Neural cell (in vitro differentiated cells): Measurements from ENCODE around the gene ALK. TPM values are rescaled to one million over a fixed set of nuclear protein-coding genes. Genes with fewer than 3 reads are reported as not detected.

Experiments
- H2AFZ ChIP-seq: fragments of 200-600, 300-800 bp; sonication (generic), shearing (Covaris generic); 2 replicates; pipeline ENCODE4 v1.6.0; 2014; ENCODE audit warnings: low read depth, mild to moderate bottlenecking, antibody characterized with exemption, low read length, moderate library complexity
- H3F3A ChIP-seq: fragments of 200-600 bp; shearing (Covaris generic); 2 replicates; pipeline ENCODE4 v1.6.1; 2016; ENCODE audit warnings: mild to moderate bottlenecking, moderate library complexity, mixed read lengths, antibody characterized with exemption, low read length; ENCODE audit not compliant: insufficient read depth, poor library complexity, severe bottlenecking
- H3K27ac ChIP-seq: fragments of 200-600, 300-800 bp; sonication (generic), shearing (Covaris generic); 2 replicates; pipeline ENCODE4 v1.5.1; 2014; ENCODE audit warnings: mild to moderate bottlenecking, low read length, moderate library complexity
- H3K27me3 ChIP-seq: fragments of 300-800, 200-600 bp; sonication (generic), shearing (Covaris generic); 2 replicates; pipeline ENCODE4 v1.6.0; 2014; ENCODE audit warnings: mild to moderate bottlenecking, low read depth, low read length, moderate library complexity; ENCODE audit not compliant: insufficient read depth
- H3K36me3 ChIP-seq: fragments of 300-800, 200-600 bp; sonication (generic), shearing (Covaris generic); 2 replicates; pipeline ENCODE4 v1.5.1; 2014; ENCODE audit warnings: mild to moderate bottlenecking, antibody characterized with exemption, low read length, moderate library complexity; ENCODE audit not compliant: insufficient read depth
- H3K4me2 ChIP-seq: fragments of 300-800, 200-600 bp; sonication (generic), shearing (Covaris generic); 2 replicates; pipeline ENCODE4 v1.6.0; 2014; ENCODE audit warnings: mild to moderate bottlenecking, low read length
- H3K4me3 ChIP-seq: fragments of 300-800, 200-600 bp; sonication (generic), shearing (Covaris generic); 2 replicates; pipeline ENCODE4 v1.5.1; 2014; ENCODE audit warnings: mild to moderate bottlenecking, low read length, moderate library complexity
- H3K79me2 ChIP-seq: fragments of 200-600 bp; shearing (Covaris generic); replicated peaks from 2 replicates; pipeline ENCODE4 v1.6.0; 2014; ENCODE audit warnings: mild to moderate bottlenecking, low read length, moderate library complexity; ENCODE audit not compliant: insufficient read depth
- H3K9ac ChIP-seq: fragments of 300-800, 200-600 bp; sonication (generic), shearing (Covaris generic); 2 replicates; pipeline ENCODE4 v1.6.1; 2016; ENCODE audit warnings: mild to moderate bottlenecking, low read length, mixed read lengths
- H3K9me2 ChIP-seq: fragments of 200-600 bp; shearing (Covaris generic); 2 replicates; pipeline ENCODE4 v1.6.1; 2016; ENCODE audit warnings: mild to moderate bottlenecking, low read length, mixed read lengths; ENCODE audit not compliant: insufficient read depth
- H3K9me3 ChIP-seq: fragments of 200-600, 300-800 bp; sonication (generic), shearing (Covaris generic); 2 replicates; pipeline ENCODE4 v1.6.1; 2016; ENCODE audit warnings: mild to moderate bottlenecking, mixed run types, low read length, moderate library complexity, mixed read lengths
- H4K20me1 ChIP-seq: fragments of 200-600 bp; shearing (Covaris generic); 2 replicates; pipeline ENCODE4 v1.6.1; 2016; ENCODE audit warnings: mild to moderate bottlenecking, mixed run types; ENCODE audit not compliant: insufficient read depth
- CTCF ChIP-seq: fragments of 450-650 bp; IDR thresholded peaks from 2 replicates; pipeline ENCODE4 v1.5.1; 2014; ENCODE audit warnings: antibody characterized with exemption, mild to moderate bottlenecking, moderate library complexity; ENCODE audit not compliant: poor library complexity, severe bottlenecking
- EP300 ChIP-seq: fragments of 450-650 bp; conservative IDR thresholded peaks from 2 replicates; pipeline ENCODE4 v1.6.1; 2014; ENCODE audit warnings: antibody characterized with exemption, mild to moderate bottlenecking, moderate library complexity; ENCODE audit not compliant: poor library complexity, severe bottlenecking
- EZH2 ChIP-seq: fragments of 200-600, 300-800 bp; shearing (Covaris generic), sonication (generic); IDR thresholded peaks from 2 replicates; pipeline ENCODE4 v1.6.1; 2014; ENCODE audit warnings: antibody characterized with exemption, low read length, borderline replicate concordance, mild to moderate bottlenecking; ENCODE audit not compliant: insufficient read depth, poor library complexity, severe bottlenecking
- MXI1 ChIP-seq: fragments of 450-650 bp; conservative IDR thresholded peaks from 2 replicates; pipeline ENCODE4 v1.6.1; 2014; ENCODE audit warnings: antibody characterized with exemption, mild to moderate bottlenecking; ENCODE audit not compliant: poor library complexity, severe bottlenecking
- POLR2AphosphoS5 ChIP-seq: IDR thresholded peaks from 2 replicates; pipeline ENCODE4 v1.6.1; 2012
- RAD21 ChIP-seq: fragments of 450-650 bp; conservative IDR thresholded peaks from 2 replicates; pipeline ENCODE4 v1.6.1; 2014; ENCODE audit warnings: antibody characterized with exemption, mild to moderate bottlenecking, moderate library complexity
- REST ChIP-seq: IDR thresholded peaks from 2 replicates; pipeline ENCODE4 v1.6.1; 2012; ENCODE audit warnings: borderline replicate concordance
- SMC3 ChIP-seq: fragments of 450-650 bp; conservative IDR thresholded peaks from 2 replicates; pipeline ENCODE4 v1.6.1; 2014; ENCODE audit warnings: antibody characterized with exemption, mild to moderate bottlenecking, moderate library complexity; ENCODE audit not compliant: poor library complexity
- TAF1 ChIP-seq: IDR thresholded peaks from 2 replicates; pipeline ENCODE4 v1.6.1; 2012; ENCODE audit warnings: low read depth
- polyA plus RNA-seq: library from polyadenylated mRNA; depleted of rRNA; stranded (reverse); fragments of >200 nt; gene quantifications from 2 replicates; pipeline ENCODE4 v1.2.3, GENCODE V29; 2014

ALK gene
- polyA plus RNA-seq, 1 donor from 2014 or later, result 7.1 TPM

GRCh38 chr2:29627279-29627711 is 294.1 kb downstream of the ALK start:
- Histone ChIP-seq H4K20me1 (no peaks in the 10 kb centered on the region), H3K9me2 (no peaks in the 10 kb centered on the region), H3K36me3 (no peaks in the 10 kb centered on the region), H3K4me3 (no peak overlapping the region), H3F3A (no peaks in the 10 kb centered on the region), H3K9ac (no peak overlapping the region), H3K79me2 (no peaks in the 10 kb centered on the region), H3K27me3 (no peaks in the 10 kb centered on the region), H3K4me2 (no peak overlapping the region), H3K27ac (no peak overlapping the region), H3K9me3 (no peaks in the 10 kb centered on the region), H2AFZ (no peak overlapping the region)
- TF ChIP-seq REST (no peak), POLR2AphosphoS5 (no peak), RAD21 (no peak), EZH2 (no peak), MXI1 (no peak), EP300 (no peak), CTCF (no peak), SMC3 (no peak), TAF1 (no peak)

GRCh38 chr2:29620890-29621289 is 300.5 kb downstream of the ALK start:
- no peaks in the 10 kb centered on the region for H3K9me3 ChIP-seq
- peak; percentile 47 for TF ChIP-seq POLR2AphosphoS5
- no peak for TF ChIP-seq RAD21
- peak; percentile 53 for TF ChIP-seq EP300
- TF ChIP-seq SMC3, result no peak
- no peak for TF ChIP-seq MXI1
- TF ChIP-seq EZH2, result no peak
- no peak overlapping the region for H3K4me2 ChIP-seq
- H2AFZ ChIP-seq, result no peak overlapping the region
- no peak overlapping the region for H3K9ac ChIP-seq
- H3K79me2 ChIP-seq, result no peaks in the 10 kb centered on the region
- peak overlapping the region; percentile 38 for H3K4me3 ChIP-seq
- no peaks in the 10 kb centered on the region for H3K27me3 ChIP-seq
- no peak overlapping the region for H3K27ac ChIP-seq
- H4K20me1 ChIP-seq, result no peaks in the 10 kb centered on the region
- no peaks in the 10 kb centered on the region for H3K36me3 ChIP-seq
- no peaks in the 10 kb centered on the region for H3F3A ChIP-seq
- H3K9me2 ChIP-seq, result no peaks in the 10 kb centered on the region
